ENCODE results near the gene AKNAD1.

Gene AKNAD1

DNA sequence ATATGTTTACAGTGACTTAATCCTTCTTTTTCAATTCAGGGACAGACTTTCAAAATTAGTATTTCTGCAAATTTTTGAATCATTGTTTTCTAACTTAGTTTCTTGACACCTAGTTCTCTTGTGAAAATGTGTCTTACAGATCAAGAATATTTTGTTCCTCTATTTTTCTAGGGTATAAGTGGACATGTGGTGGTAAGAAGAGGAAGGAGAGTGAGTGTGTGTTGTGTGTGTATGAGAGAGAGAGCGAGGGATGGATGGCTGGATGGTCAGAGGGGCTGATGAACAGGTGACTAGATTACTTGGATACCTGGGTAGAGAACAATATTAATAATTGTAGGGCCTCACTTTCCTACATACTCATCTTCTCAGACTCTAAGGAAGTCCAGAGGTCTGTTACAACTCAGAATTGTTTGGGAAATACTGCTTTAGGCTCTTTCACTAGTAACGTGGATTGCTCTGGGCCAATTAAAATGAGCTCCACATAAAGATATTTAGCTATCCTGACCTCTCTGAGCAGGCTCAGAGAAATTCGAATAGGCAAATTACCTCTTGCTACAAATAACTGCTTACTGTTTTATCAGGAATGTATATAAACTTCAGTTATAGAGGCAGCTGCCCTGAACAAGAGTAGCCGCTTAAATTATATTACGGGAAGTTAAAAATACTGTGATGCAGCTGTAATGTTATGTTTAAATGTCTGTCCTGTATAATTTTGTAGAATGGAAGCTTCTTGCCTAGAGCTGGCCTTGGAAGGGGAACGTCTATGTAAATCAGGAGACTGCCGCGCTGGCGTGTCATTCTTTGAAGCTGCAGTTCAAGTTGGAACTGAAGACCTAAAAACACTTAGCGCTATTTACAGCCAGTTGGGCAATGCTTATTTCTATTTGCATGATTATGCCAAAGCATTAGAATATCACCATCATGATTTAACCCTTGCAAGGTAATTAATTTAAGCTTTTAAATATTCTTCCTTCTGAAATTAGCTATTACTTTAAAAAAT is 39.6 kb upstream of the AKNAD1 start:
- H3K79me1 ChIP-seq (ENCODE audit: low read length) = no peaks in the 10 kb centered on the region
- H3K4ac ChIP-seq (ENCODE audit: low read depth, low read length) = no peak overlapping the region
- no peak overlapping the region for H2AFZ ChIP-seq (ENCODE audit: insufficient read depth, low read length, poor library complexity)
- no peaks in the 10 kb centered on the region for H3K27me3 ChIP-seq (ENCODE audit: insufficient read depth, low read length)
- H4K8ac ChIP-seq (ENCODE audit: low read depth, low read length) = no peak overlapping the region
- no peaks in the 10 kb centered on the region for H3K9me3 ChIP-seq (ENCODE audit: insufficient read depth, low read depth, low read length)
- H3K36me3 ChIP-seq (ENCODE audit: control insufficient read depth in 1 of 2, insufficient read depth in 2 of 2, low read length in 2 of 2) = peaks cover 1 to 4% of the 10 kb centered on the region in 2 experiments
- no peak overlapping the region for H4K12ac ChIP-seq (ENCODE audit: low read depth, low read length)
- 100% methylated on average over 1 of the region's 10 CpGs for WGBS (ENCODE audit: extremely low coverage, insufficient coverage, insufficient read length)
- no peak overlapping the region for H3K18ac ChIP-seq (ENCODE audit: low read length)
- H3K14ac ChIP-seq (ENCODE audit: low read length) = no peak overlapping the region
- H2AK5ac ChIP-seq (ENCODE audit: low read length) = no peak overlapping the region
- H3K79me2 ChIP-seq (ENCODE audit: control insufficient read depth, insufficient read depth, low read length, poor library complexity) = no peaks in the 10 kb centered on the region
- H2BK120ac ChIP-seq (ENCODE audit: insufficient read depth, low read length, poor library complexity) = no peak overlapping the region
- no peak overlapping the region for H3K4me3 ChIP-seq (ENCODE audit: low read depth, low read length)
- H3K27ac ChIP-seq (ENCODE audit: low read depth, low read length) = no peak overlapping the region
- H3K4me2 ChIP-seq (ENCODE audit: low read length) = no peak overlapping the region
- peak in 1 of 2 donors; percentile 39 for DNase-seq
- no peak overlapping the region for H3K23ac ChIP-seq (ENCODE audit: low read length)
- no peak overlapping the region for H2BK12ac ChIP-seq (ENCODE audit: low read length)
- H3K9ac ChIP-seq (ENCODE audit: low read length) = no peak overlapping the region
- no peaks in the 10 kb centered on the region for H3K4me1 ChIP-seq (ENCODE audit: control insufficient read depth in 1 of 2, insufficient read depth in 2 of 2, low read length in 2 of 2)
- H4K91ac ChIP-seq (ENCODE audit: low read depth, low read length) = no peak overlapping the region
- no peak overlapping the region for H2BK5ac ChIP-seq (ENCODE audit: low read depth, low read length, poor library complexity)

DNA sequence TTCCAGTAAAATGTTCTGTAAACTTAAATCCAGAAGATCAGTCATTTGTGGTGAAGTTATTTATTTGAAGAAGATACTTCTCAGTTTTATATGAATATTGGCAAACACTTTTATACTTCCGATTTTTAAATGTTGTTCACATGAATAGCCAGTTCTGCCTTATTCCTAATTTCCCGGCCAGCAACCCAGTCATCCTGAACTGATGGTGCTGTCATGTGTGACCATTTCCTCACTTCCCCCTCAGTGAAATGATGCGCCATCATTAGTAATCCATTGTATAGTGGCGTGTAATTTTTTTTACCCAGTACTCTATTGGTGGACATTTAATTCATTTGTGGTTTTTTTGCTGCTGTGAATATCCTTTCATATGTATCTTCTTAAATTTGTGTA is 36.2 kb upstream of the AKNAD1 start:
- H3K36me3 ChIP-seq (ENCODE audit: control insufficient read depth in 1 of 2, insufficient read depth in 2 of 2, low read length in 2 of 2) = peaks cover 0 to 2% of the 10 kb centered on the region in 2 experiments
- H3K27ac ChIP-seq (ENCODE audit: low read depth, low read length) = no peak overlapping the region
- DNase-seq = no peak
- H3K79me2 ChIP-seq (ENCODE audit: control insufficient read depth, insufficient read depth, low read length, poor library complexity) = no peaks in the 10 kb centered on the region
- no peak overlapping the region for H2BK12ac ChIP-seq (ENCODE audit: low read length)
- no peak overlapping the region for H2BK5ac ChIP-seq (ENCODE audit: low read depth, low read length, poor library complexity)
- no peak overlapping the region for H3K4ac ChIP-seq (ENCODE audit: low read depth, low read length)
- no peak overlapping the region for H4K12ac ChIP-seq (ENCODE audit: low read depth, low read length)
- no peak overlapping the region for H3K18ac ChIP-seq (ENCODE audit: low read length)
- H4K91ac ChIP-seq (ENCODE audit: low read depth, low read length) = no peak overlapping the region
- H3K4me2 ChIP-seq (ENCODE audit: low read length) = no peak overlapping the region
- no peaks in the 10 kb centered on the region for H3K27me3 ChIP-seq (ENCODE audit: insufficient read depth, low read length)
- H2AK5ac ChIP-seq (ENCODE audit: low read length) = no peak overlapping the region
- H3K9me3 ChIP-seq (ENCODE audit: insufficient read depth, low read depth, low read length) = no peaks in the 10 kb centered on the region
- no CpG with 5 or more reads among the region's 4 CpGs for WGBS (ENCODE audit: extremely low coverage, insufficient coverage, insufficient read length)
- H2AFZ ChIP-seq (ENCODE audit: insufficient read depth, low read length, poor library complexity) = no peak overlapping the region
- H4K8ac ChIP-seq (ENCODE audit: low read depth, low read length) = no peak overlapping the region
- no peak overlapping the region for H2BK120ac ChIP-seq (ENCODE audit: insufficient read depth, low read length, poor library complexity)
- no peak overlapping the region for H3K14ac ChIP-seq (ENCODE audit: low read length)
- H3K23ac ChIP-seq (ENCODE audit: low read length) = no peak overlapping the region
- H3K4me3 ChIP-seq (ENCODE audit: low read depth, low read length) = no peak overlapping the region
- H3K79me1 ChIP-seq (ENCODE audit: low read length) = no peaks in the 10 kb centered on the region
- H3K4me1 ChIP-seq (ENCODE audit: control insufficient read depth in 1 of 2, insufficient read depth in 2 of 2, low read length in 2 of 2) = no peaks in the 10 kb centered on the region
- H3K9ac ChIP-seq (ENCODE audit: low read length) = no peak overlapping the region

DNA sequence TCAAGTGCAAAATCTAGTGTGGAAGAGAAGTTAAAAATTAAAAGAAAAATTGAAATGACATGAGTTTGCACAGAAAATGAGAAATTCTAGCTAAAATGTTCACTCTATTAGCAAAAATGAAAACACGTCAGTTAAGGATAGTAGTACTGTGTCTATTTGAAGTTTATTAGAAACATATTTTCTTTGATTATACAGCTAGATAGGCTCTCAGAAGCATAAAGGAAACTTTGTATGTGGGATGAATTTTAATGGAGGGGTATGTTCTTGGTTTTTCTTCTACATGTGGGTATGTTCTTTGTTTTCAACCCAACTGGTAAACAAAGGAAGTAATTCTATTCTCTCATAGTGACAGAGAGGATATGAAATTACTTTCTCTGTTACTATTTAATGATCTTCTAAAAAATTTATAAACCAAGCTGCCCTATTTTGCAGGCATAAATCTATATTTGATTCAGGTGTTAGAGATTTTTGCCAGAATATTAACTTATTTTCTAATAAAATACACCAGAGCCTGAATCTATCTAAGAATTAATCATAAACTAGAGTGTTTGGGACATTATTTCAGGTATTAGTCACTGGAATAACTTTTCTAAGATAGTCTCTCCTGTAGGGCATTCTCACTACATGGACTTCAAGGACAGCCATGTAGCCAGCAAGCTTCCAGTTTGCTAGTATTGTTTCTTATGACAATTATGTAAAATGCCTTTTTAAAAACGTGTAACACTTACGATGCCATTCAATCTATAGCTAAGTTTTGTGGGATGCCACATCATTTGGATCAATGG is 35.7 kb upstream of the AKNAD1 start:
- WGBS (ENCODE audit: extremely low coverage, insufficient coverage, insufficient read length) = no CpG with 5 or more reads among the region's 3 CpGs
- Histone ChIP-seq H2BK120ac (ENCODE audit: insufficient read depth, low read length, poor library complexity) (no peak overlapping the region), H3K36me3 (ENCODE audit: control insufficient read depth in 1 of 2, insufficient read depth in 2 of 2, low read length in 2 of 2) (peaks cover 0 to under 1% of the 10 kb centered on the region in 2 experiments), H3K4me1 (ENCODE audit: control insufficient read depth in 1 of 2, insufficient read depth in 2 of 2, low read length in 2 of 2) (no peaks in the 10 kb centered on the region), H2BK12ac (ENCODE audit: low read length) (no peak overlapping the region), H4K8ac (ENCODE audit: low read depth, low read length) (no peak overlapping the region), H3K9me3 (ENCODE audit: insufficient read depth, low read depth, low read length) (no peaks in the 10 kb centered on the region), H4K12ac (ENCODE audit: low read depth, low read length) (no peak overlapping the region), H3K27ac (ENCODE audit: low read depth, low read length) (no peak overlapping the region), H3K4me3 (ENCODE audit: low read depth, low read length) (no peak overlapping the region), H3K79me2 (ENCODE audit: control insufficient read depth, insufficient read depth, low read length, poor library complexity) (no peaks in the 10 kb centered on the region), H2AK5ac (ENCODE audit: low read length) (no peak overlapping the region), H4K91ac (ENCODE audit: low read depth, low read length) (no peak overlapping the region), H3K27me3 (ENCODE audit: insufficient read depth, low read length) (no peaks in the 10 kb centered on the region), H3K4me2 (ENCODE audit: low read length) (no peak overlapping the region), H3K4ac (ENCODE audit: low read depth, low read length) (no peak overlapping the region), H2AFZ (ENCODE audit: insufficient read depth, low read length, poor library complexity) (no peak overlapping the region), H3K9ac (ENCODE audit: low read length) (no peak overlapping the region), H3K23ac (ENCODE audit: low read length) (no peak overlapping the region), H2BK5ac (ENCODE audit: low read depth, low read length, poor library complexity) (no peak overlapping the region), H3K79me1 (ENCODE audit: low read length) (no peaks in the 10 kb centered on the region), H3K18ac (ENCODE audit: low read length) (no peak overlapping the region), H3K14ac (ENCODE audit: low read length) (no peak overlapping the region)
- DNase-seq = no peak

DNA sequence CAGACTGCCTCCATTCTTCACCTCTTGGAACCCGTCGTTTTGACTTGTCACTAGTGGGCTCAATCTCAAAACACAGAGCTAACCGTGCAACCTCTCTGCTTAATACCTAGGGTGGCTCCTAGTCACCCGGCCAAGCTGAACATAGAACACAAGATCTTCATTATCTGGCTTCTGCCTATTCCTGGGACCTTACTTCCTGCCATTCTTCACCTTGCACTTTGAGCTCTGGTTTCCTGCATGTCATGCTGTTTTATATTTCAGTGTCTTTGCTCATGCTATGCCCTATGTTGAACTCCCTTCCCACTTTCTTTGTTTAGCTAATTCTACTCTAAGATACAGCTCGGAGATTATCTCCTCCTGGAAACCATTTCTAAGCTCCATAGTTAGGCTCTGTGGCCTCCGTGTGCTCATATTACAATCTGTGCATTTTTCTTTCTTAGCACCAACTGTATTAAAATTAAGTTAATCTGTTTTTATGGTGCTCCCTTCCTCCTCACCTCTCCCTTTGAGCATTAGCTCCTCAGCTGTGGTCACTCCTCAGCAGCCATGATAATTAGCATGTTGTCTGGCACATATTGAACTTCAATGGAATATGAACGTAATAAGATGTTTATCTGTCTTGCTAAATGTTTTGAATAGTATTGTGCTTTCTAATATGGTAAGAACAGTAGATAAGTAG is 33.0 kb upstream of the AKNAD1 start:
- Histone ChIP-seq H2BK120ac (ENCODE audit: insufficient read depth, low read length, poor library complexity) (no peak overlapping the region), H3K23ac (ENCODE audit: low read length) (no peak overlapping the region), H3K14ac (ENCODE audit: low read length) (no peak overlapping the region), H3K18ac (ENCODE audit: low read length) (no peak overlapping the region), H3K4me3 (ENCODE audit: low read depth, low read length) (no peak overlapping the region), H3K27ac (ENCODE audit: low read depth, low read length) (no peak overlapping the region), H3K27me3 (ENCODE audit: insufficient read depth, low read length) (no peaks in the 10 kb centered on the region), H4K91ac (ENCODE audit: low read depth, low read length) (no peak overlapping the region), H2AK5ac (ENCODE audit: low read length) (no peak overlapping the region), H4K12ac (ENCODE audit: low read depth, low read length) (no peak overlapping the region), H3K4me1 (ENCODE audit: control insufficient read depth in 1 of 2, insufficient read depth in 2 of 2, low read length in 2 of 2) (no peaks in the 10 kb centered on the region), H3K4ac (ENCODE audit: low read depth, low read length) (no peak overlapping the region), H3K9ac (ENCODE audit: low read length) (no peak overlapping the region), H3K9me3 (ENCODE audit: insufficient read depth, low read depth, low read length) (no peaks in the 10 kb centered on the region), H2AFZ (ENCODE audit: insufficient read depth, low read length, poor library complexity) (no peak overlapping the region), H3K4me2 (ENCODE audit: low read length) (no peak overlapping the region), H4K8ac (ENCODE audit: low read depth, low read length) (no peak overlapping the region), H3K36me3 (ENCODE audit: control insufficient read depth in 1 of 2, insufficient read depth in 2 of 2, low read length in 2 of 2) (peaks cover 0 to 2% of the 10 kb centered on the region in 2 experiments), H2BK5ac (ENCODE audit: low read depth, low read length, poor library complexity) (no peak overlapping the region), H3K79me2 (ENCODE audit: control insufficient read depth, insufficient read depth, low read length, poor library complexity) (no peaks in the 10 kb centered on the region), H2BK12ac (ENCODE audit: low read length) (no peak overlapping the region), H3K79me1 (ENCODE audit: low read length) (no peaks in the 10 kb centered on the region)
- WGBS (ENCODE audit: extremely low coverage, insufficient coverage, insufficient read length) = no CpG with 5 or more reads among the region's 7 CpGs
- no peak for DNase-seq
